B cell (primary cell): ENCODE measurements around the gene FBRS.

Experiments used
- CTCF ChIP-seq: fragments of 200-600 bp; IDR thresholded peaks from one replicate; pipeline ENCODE4 v1.8.0; 2022; ENCODE audit warnings: antibody characterized with exemption, mild to moderate bottlenecking
- EZH2 ChIP-seq: IDR thresholded peaks from 2 replicates; pipeline ENCODE4 v1.6.1; 2012; ENCODE audit warnings: borderline replicate concordance, low read depth, mild to moderate bottlenecking, moderate library complexity, low read length; ENCODE audit not compliant: insufficient read depth, poor library complexity, severe bottlenecking

GRCh38 chr16:30636599-30636998, 21.6 kb upstream of the FBRS start:
- TF ChIP-seq CTCF (no peak), EZH2 (no peak)
